Parathyroid adenoma (tissue), 2 donors: ENCODE measurements around the gene RHBDD2.

Experiments
- H2AFZ ChIP-seq: fragments of 300-600 bp; sonication (generic); one replicate; pipeline ENCODE4 v1.7.0; 2017; ENCODE audit warnings: antibody characterized with exemption, mild to moderate bottlenecking
- H3K27ac ChIP-seq: fragments of 300-600 bp; sonication (generic); one replicate; pipeline ENCODE4 v1.7.0; 2017
- H3K27me3 ChIP-seq: fragments of 300-600 bp; sonication (generic); one replicate; pipeline ENCODE4 v1.7.0; 2017; ENCODE audit warnings: low read length; ENCODE audit not compliant: control insufficient read depth, insufficient read depth
- H3K36me3 ChIP-seq: fragments of 300-600 bp; sonication (generic); one replicate; pipeline ENCODE4 v1.7.0; 2017; ENCODE audit warnings: low read length; ENCODE audit not compliant: control insufficient read depth, insufficient read depth
- H3K4me1 ChIP-seq: fragments of 300-600 bp; sonication (generic); one replicate; pipeline ENCODE4 v1.7.0; 2017; ENCODE audit warnings: control low read depth
- H3K4me2 ChIP-seq: fragments of 300-600 bp; sonication (generic); one replicate; pipeline ENCODE4 v1.7.0; 2017; ENCODE audit warnings: low read length
- H3K4me3 ChIP-seq: fragments of 300-600 bp; sonication (generic); one replicate; pipeline ENCODE4 v1.7.0; 2017; ENCODE audit warnings: low read depth, low read length
- H3K79me2 ChIP-seq: fragments of 300-600 bp; sonication (generic); one replicate; pipeline ENCODE4 v1.7.0; 2017; ENCODE audit warnings: control low read depth
- H3K9ac ChIP-seq: fragments of 300-600 bp; sonication (generic); one replicate; pipeline ENCODE4 v1.7.0; 2017; ENCODE audit warnings: mild to moderate bottlenecking
- H3K9me3 ChIP-seq: fragments of 300-600 bp; sonication (generic); one replicate; pipeline ENCODE4 v1.7.0; 2017; ENCODE audit warnings: low read length; ENCODE audit not compliant: control insufficient read depth
- TF ChIP-seq, protein P1 (sequence below): fragments of 300-600 bp; sonication (generic); IDR thresholded peaks from one replicate; pipeline ENCODE4 v1.7.0; 2017; ENCODE audit warnings: antibody characterized with exemption, mild to moderate bottlenecking
- donor health status: primary hyperparathyroidism.

RHBDD2 gene

DNA sequence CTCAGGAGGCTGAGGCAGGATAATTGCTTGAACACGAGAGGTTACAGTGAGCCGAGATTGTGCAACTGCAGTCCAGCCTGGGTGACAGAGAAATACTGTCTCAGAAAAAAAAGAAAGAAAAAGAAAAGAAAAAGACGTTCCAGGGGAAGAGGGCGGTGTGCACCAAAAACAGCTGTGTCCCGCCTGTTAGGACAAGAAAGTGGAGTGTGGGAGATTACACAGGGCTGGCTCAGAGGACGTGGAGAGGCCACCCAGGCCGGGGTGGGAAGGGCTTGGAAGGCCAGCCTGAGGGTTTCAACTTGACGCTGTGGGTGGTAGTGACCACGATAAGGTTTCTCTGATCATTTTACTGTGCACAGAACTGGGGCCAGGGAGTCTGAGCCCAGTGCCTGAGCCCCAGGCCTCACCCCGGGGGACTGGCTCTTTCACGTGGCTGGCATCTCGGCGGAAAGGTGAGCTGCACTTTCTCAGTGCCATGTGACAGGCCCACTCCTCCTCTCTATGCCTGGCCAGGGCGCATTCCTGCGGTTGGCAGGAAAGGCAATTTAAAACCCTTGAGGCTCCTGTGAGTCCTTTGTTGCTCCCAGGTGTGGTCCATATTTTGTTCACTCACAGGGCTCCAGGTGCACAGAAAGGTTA lies 13.9 kb downstream of the RHBDD2 start:
- Histone ChIP-seq H3K4me3 (no peak overlapping the region), H3K9me3 (no peaks in the 10 kb centered on the region), H3K9ac (no peak overlapping the region), H3K36me3 (no peaks in the 10 kb centered on the region), H3K4me2 (no peak overlapping the region), H3K4me1 (peaks cover 58% of the 10 kb centered on the region), H2AFZ (peak overlapping the region; percentile 25), H3K79me2 (peaks cover 3% of the 10 kb centered on the region), H3K27me3 (no peaks in the 10 kb centered on the region), H3K27ac (peak overlapping the region; percentile 43)
- TF ChIP-seq, protein P1, sequence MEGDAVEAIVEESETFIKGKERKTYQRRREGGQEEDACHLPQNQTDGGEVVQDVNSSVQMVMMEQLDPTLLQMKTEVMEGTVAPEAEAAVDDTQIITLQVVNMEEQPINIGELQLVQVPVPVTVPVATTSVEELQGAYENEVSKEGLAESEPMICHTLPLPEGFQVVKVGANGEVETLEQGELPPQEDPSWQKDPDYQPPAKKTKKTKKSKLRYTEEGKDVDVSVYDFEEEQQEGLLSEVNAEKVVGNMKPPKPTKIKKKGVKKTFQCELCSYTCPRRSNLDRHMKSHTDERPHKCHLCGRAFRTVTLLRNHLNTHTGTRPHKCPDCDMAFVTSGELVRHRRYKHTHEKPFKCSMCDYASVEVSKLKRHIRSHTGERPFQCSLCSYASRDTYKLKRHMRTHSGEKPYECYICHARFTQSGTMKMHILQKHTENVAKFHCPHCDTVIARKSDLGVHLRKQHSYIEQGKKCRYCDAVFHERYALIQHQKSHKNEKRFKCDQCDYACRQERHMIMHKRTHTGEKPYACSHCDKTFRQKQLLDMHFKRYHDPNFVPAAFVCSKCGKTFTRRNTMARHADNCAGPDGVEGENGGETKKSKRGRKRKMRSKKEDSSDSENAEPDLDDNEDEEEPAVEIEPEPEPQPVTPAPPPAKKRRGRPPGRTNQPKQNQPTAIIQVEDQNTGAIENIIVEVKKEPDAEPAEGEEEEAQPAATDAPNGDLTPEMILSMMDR, result no peak

DNA sequence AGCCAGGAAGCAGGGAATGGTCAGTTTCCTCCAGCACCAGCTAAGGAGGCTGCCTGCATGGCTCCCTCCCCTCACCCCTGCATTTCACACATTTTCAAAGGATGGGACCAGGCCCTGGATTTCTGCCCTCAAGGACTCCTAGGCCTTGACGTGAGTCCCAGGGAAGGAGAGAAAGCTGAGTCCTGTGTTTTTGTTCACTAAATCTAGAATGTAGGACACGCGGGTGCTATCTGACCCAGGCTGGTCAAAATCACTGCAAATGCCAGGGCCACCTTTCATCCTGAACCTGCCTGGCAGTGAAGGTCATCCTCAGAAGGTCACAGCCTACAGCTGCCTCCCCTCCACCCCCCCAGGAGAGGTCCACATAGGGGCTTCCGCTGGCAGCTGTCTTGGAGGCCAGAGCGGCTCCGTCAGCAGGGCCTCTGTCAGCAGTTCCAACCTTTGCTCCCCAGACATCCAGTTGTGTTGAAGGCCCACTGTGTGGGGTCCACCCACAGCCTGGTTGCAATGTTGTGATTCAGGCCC lies 18.0 kb downstream of the RHBDD2 start:
- H3K27me3 ChIP-seq, result no peaks in the 10 kb centered on the region
- no peak overlapping the region for H3K4me2 ChIP-seq
- no peaks in the 10 kb centered on the region for H3K36me3 ChIP-seq
- peaks cover 3% of the 10 kb centered on the region for H3K79me2 ChIP-seq
- H3K4me1 ChIP-seq, result peaks cover 45% of the 10 kb centered on the region
- peak overlapping the region; percentile 78 for H2AFZ ChIP-seq
- no peaks in the 10 kb centered on the region for H3K9me3 ChIP-seq
- TF ChIP-seq, protein P1, result no peak
- H3K27ac ChIP-seq, result peak overlapping the region; percentile 96
- H3K4me3 ChIP-seq, result no peak overlapping the region
- no peak overlapping the region for H3K9ac ChIP-seq

DNA sequence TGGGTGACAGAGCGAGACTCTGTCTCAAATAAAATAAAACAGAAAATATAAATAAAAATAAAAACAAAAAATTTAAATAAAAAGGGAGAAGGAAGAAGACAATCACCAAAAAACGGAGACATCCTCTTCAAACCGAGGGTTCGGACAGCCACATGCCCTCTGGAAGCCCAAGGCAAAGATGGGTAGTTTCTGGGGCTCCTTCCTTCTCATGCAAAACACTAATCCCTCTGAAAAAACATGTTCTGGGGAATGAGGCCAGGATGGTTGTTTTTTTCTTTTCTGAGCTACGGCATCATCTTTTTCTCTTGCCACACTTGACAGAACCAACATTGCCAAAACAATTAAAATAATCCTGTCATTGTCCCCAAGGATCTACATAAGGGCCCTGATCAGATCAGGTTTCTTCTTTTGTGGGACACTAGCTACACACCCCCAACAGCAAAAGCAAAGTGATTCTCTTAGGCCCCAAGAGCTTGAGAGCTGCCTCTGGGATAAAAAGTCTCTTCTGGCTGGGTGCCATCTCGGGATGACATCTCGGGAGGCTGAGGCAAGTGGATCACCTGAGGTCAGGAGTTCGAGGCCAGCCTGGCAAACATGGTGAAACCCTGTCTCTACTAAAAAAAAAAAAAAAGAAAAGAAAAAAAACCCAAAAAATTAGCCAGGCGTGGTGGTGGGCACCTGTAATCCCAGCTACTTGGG lies 21.9 kb downstream of the RHBDD2 start:
- Histone ChIP-seq H3K4me1 (peaks cover 33% of the 10 kb centered on the region), H3K4me3 (no peak overlapping the region)
- TF ChIP-seq, protein P1, result no peak

DNA sequence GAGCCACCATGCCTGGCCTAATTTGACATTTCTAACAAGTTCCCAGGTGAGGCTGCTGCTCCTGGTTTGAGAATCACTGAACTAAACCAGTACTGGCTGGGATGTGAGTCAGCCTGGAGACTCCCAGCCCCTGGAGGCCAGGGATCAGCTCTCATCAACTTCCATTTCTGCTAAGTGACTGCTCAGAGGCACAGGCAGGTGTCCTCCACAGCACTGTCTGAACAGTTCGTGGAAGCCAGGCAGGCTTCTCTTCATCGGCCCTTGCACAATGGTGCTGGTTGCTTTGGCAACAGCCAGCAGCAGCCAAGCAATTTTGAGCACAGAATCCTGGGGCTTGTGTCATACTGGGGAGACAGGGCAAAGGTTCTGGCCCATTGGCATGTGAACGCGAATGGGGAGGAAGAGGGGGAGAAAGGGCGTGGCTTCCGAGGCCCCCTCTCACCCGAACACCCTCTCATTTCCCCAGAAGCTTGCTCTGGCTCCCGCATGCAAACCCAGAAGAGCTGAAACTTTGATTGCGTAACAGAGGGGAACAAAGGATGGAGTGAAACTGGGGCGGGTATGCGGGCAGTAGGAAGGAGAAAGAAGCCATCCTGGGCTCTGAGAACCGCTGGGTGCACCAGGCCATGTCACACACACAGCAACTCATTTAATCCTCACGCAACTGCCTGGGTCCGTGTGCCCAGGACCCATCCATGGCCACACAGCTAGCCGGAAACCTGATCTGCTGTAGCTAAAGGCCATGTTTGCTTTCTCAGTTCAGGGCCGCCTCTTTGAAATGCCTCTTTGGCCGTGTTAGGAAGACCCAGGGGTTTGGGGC lies 27.2 kb downstream of the RHBDD2 start:
- Histone ChIP-seq H2AFZ (peak overlapping the region; percentile 83), H3K4me2 (peak overlapping the region; percentile 56), H3K9ac (no peak overlapping the region), H3K4me3 (no peak overlapping the region), H3K27me3 (no peaks in the 10 kb centered on the region), H3K79me2 (no peaks in the 10 kb centered on the region), H3K36me3 (no peaks in the 10 kb centered on the region), H3K4me1 (peaks cover 14% of the 10 kb centered on the region), H3K9me3 (no peaks in the 10 kb centered on the region), H3K27ac (peak overlapping the region; percentile 99)
- TF ChIP-seq, protein P1, result no peak

More for the DNA sequence above, 21.9 kb downstream of the RHBDD2 start:
- Histone ChIP-seq H2AFZ (peak overlapping the region; percentile 9), H3K27me3 (no peaks in the 10 kb centered on the region), H3K9me3 (no peaks in the 10 kb centered on the region), H3K79me2 (no peaks in the 10 kb centered on the region), H3K36me3 (no peaks in the 10 kb centered on the region), H3K9ac (no peak overlapping the region), H3K27ac (peak overlapping the region; percentile 67), H3K4me2 (no peak overlapping the region)
